RWPE2 (cell line): ENCODE results near the gene OR13C2.

Experiments
- ATAC-seq: fragments of 200-7000 bp; cut with Tn5 transposase; 3 replicates; pipeline ENCODE4 v1.9.1; 2021; ENCODE audit warnings: low read depth
- DNase-seq: peaks from one replicate; pipeline ENCODE4 v3.0.0-alpha.2; 2020; ENCODE audit warnings: low spot score
- H3K27ac ChIP-seq: fragments of 450-650 bp; 2 replicates; pipeline ENCODE4 v1.5.1; 2017; ENCODE audit warnings: mild to moderate bottlenecking; ENCODE audit not compliant: poor library complexity, severe bottlenecking
- H3K27me3 ChIP-seq: fragments of 250-450 bp; sonication (Bioruptor Pico); 2 replicates; pipeline ENCODE4 v1.5.1; 2021; ENCODE audit warnings: mild to moderate bottlenecking, moderate library complexity; ENCODE audit not compliant: insufficient read depth, poor library complexity, severe bottlenecking
- H3K36me3 ChIP-seq: fragments of 250-450 bp; sonication (Bioruptor Pico); 2 replicates; pipeline ENCODE4 v1.5.1; 2020; ENCODE audit warnings: low read depth, mild to moderate bottlenecking, moderate library complexity
- H3K4me1 ChIP-seq: fragments of 250-450 bp; sonication (Bioruptor Pico); 2 replicates; pipeline ENCODE4 v1.5.1; 2021; ENCODE audit warnings: mild to moderate bottlenecking, moderate library complexity; ENCODE audit not compliant: insufficient read depth, poor library complexity, severe bottlenecking
- H3K4me3 ChIP-seq: fragments of 250-450 bp; sonication (Bioruptor Pico); 2 replicates; pipeline ENCODE4 v1.5.1; 2021; ENCODE audit warnings: mild to moderate bottlenecking, moderate library complexity; ENCODE audit not compliant: severe bottlenecking
- H3K9me3 ChIP-seq: fragments of 250-450 bp; sonication (Bioruptor Pico); 2 replicates; pipeline ENCODE4 v1.5.1; 2021; ENCODE audit warnings: mild to moderate bottlenecking, moderate library complexity; ENCODE audit not compliant: severe bottlenecking
- TF ChIP-seq, protein P1 (sequence below): fragments of 450-650 bp; IDR thresholded peaks from one replicate; pipeline ENCODE4 v1.5.1; 2017; ENCODE audit warnings: mild to moderate bottlenecking, moderate library complexity; ENCODE audit not compliant: poor library complexity, severe bottlenecking

Gene OR13C2

GRCh38 chr9:104555521-104555920, 49.9 kb downstream of the OR13C2 start:
- no peak for ATAC-seq

More at GRCh38 chr9:104555521-104555920, 49.9 kb downstream of the OR13C2 start:
- no peaks in the 10 kb centered on the region for H3K4me1 ChIP-seq
- TF ChIP-seq, protein P1, sequence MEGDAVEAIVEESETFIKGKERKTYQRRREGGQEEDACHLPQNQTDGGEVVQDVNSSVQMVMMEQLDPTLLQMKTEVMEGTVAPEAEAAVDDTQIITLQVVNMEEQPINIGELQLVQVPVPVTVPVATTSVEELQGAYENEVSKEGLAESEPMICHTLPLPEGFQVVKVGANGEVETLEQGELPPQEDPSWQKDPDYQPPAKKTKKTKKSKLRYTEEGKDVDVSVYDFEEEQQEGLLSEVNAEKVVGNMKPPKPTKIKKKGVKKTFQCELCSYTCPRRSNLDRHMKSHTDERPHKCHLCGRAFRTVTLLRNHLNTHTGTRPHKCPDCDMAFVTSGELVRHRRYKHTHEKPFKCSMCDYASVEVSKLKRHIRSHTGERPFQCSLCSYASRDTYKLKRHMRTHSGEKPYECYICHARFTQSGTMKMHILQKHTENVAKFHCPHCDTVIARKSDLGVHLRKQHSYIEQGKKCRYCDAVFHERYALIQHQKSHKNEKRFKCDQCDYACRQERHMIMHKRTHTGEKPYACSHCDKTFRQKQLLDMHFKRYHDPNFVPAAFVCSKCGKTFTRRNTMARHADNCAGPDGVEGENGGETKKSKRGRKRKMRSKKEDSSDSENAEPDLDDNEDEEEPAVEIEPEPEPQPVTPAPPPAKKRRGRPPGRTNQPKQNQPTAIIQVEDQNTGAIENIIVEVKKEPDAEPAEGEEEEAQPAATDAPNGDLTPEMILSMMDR, result no peak
- H3K4me3 ChIP-seq, result no peak overlapping the region
- no peaks in the 10 kb centered on the region for H3K9me3 ChIP-seq
- no peaks in the 10 kb centered on the region for H3K36me3 ChIP-seq
- H3K27me3 ChIP-seq, result no peaks in the 10 kb centered on the region
- no peak for DNase-seq
- H3K27ac ChIP-seq, result no peak overlapping the region
